CD4-positive, alpha-beta memory T cell (primary cell): ENCODE data around the gene ARHGEF25. TPM values are rescaled to one million over a fixed set of nuclear protein-coding genes. Genes with fewer than 3 reads are reported as not detected.
"Not testable (repeated sequence)": the region's sequence is repeated elsewhere in the genome, so short reads cannot be mapped to it uniquely, and the experiment has no call there.

Source experiments
- CTCF ChIA-PET: fragments of 350-600 bp; sonication (Branson Sonifier 250); formaldehyde crosslinking; loops from one replicate; lab custom pipeline; 2021; ENCODE audit warnings: inconsistent platforms; ENCODE audit not compliant: partially characterized antibody; lab: Charles Lee
- POLR2A ChIA-PET: fragments of 350-600 bp; sonication (Branson Sonifier 250); formaldehyde crosslinking; loops from one replicate; lab custom pipeline; 2021; ENCODE audit not compliant: partially characterized antibody; lab: Charles Lee
- DNase-seq, 5 donors: peaks; one replicate each; pipeline versions ENCODE4 v3.0.0 to v3.0.0-alpha.2; 2020 to 2022; ENCODE audit warnings: mixed read lengths in 1 of 5
- H3K27ac ChIP-seq: one replicate; pipeline ENCODE4 v1.7.0; 2013; ENCODE audit warnings: low read depth, low read length
- H3K27me3 ChIP-seq: 2 replicates; pipeline ENCODE4 v1.7.0; 2013; ENCODE audit warnings: mild to moderate bottlenecking, low read length, moderate library complexity; ENCODE audit not compliant: insufficient read depth
- H3K36me3 ChIP-seq: 2 replicates; pipeline ENCODE4 v1.7.0; 2013; ENCODE audit warnings: mild to moderate bottlenecking, low read length, moderate library complexity; ENCODE audit not compliant: insufficient read depth
- H3K4me1 ChIP-seq: 2 replicates; pipeline ENCODE4 v1.7.0; 2013; ENCODE audit warnings: mild to moderate bottlenecking, low read length, moderate library complexity; ENCODE audit not compliant: insufficient read depth
- H3K4me3 ChIP-seq, 2 donors: one replicate each; pipeline ENCODE4 v1.7.0; 2013; ENCODE audit warnings: low read length in 2 of 2, mild to moderate bottlenecking in 1 of 2
- H3K9me3 ChIP-seq, 2 donors: one replicate each; pipeline ENCODE4 v1.7.0; 2013; ENCODE audit warnings: low read length in 2 of 2, control low read depth in 1 of 2; ENCODE audit not compliant: control insufficient read depth in 1 of 2
- H3K27ac Mint-ChIP-seq, 7 donors: one replicate each; pipeline ENCODE4 v1.8.0; 2020 to 2021; ENCODE audit warnings: mixed read lengths in 7 of 7, mild to moderate bottlenecking in 6 of 7, inconsistent platforms in 3 of 7, moderate library complexity in 3 of 7
- H3K27me3 Mint-ChIP-seq, 2 donors: one replicate each; pipeline ENCODE4 v1.8.0; 2020 to 2021; ENCODE audit warnings: mixed read lengths in 2 of 2
- H3K36me3 Mint-ChIP-seq, 2 donors: one replicate each; pipeline ENCODE4 v1.8.0; 2020 to 2021; ENCODE audit warnings: mixed read lengths in 2 of 2, inconsistent platforms in 1 of 2, mild to moderate bottlenecking in 1 of 2
- H3K4me1 Mint-ChIP-seq, 4 donors: one replicate each; pipeline ENCODE4 v1.8.0; 2020 to 2021; ENCODE audit warnings: mixed read lengths in 4 of 4, mild to moderate bottlenecking in 1 of 4
- H3K4me3 Mint-ChIP-seq, 8 donors: one replicate each; pipeline ENCODE4 v1.8.0; 2020 to 2021; ENCODE audit warnings: mixed read lengths in 8 of 8, mild to moderate bottlenecking in 7 of 8, moderate library complexity in 6 of 8, inconsistent platforms in 3 of 8
- H3K9me3 Mint-ChIP-seq, 8 donors: one replicate each; pipeline ENCODE4 v1.8.0; 2020 to 2021; ENCODE audit warnings: mixed read lengths in 8 of 8, mild to moderate bottlenecking in 5 of 8, inconsistent platforms in 3 of 8, moderate library complexity in 1 of 8
- intact Hi-C: fragments of 100-400 bp; cut with micrococcal nuclease; formaldehyde crosslinking; loops from one replicate; pipeline ENCODE4 v1.15.1; 2023
- polyA plus RNA-seq, 2 donors: library from polyadenylated mRNA; unstranded; fragments of 300-500 nt; fragmentation: Illumina TruSeq; gene quantifications; one replicate each; pipeline ENCODE4 v1.2.3, GENCODE V29; 2021
- total RNA-seq, 2 experiments: library from RNA; stranded (reverse); gene quantifications; one replicate each; pipeline ENCODE4 v1.2.3, GENCODE V29; 2021

ARHGEF25 gene
- total and polyA plus RNA-seq, 4 experiments from 2014 or later: 0.47 to 0.67 TPM; not detected in 2

DNA sequence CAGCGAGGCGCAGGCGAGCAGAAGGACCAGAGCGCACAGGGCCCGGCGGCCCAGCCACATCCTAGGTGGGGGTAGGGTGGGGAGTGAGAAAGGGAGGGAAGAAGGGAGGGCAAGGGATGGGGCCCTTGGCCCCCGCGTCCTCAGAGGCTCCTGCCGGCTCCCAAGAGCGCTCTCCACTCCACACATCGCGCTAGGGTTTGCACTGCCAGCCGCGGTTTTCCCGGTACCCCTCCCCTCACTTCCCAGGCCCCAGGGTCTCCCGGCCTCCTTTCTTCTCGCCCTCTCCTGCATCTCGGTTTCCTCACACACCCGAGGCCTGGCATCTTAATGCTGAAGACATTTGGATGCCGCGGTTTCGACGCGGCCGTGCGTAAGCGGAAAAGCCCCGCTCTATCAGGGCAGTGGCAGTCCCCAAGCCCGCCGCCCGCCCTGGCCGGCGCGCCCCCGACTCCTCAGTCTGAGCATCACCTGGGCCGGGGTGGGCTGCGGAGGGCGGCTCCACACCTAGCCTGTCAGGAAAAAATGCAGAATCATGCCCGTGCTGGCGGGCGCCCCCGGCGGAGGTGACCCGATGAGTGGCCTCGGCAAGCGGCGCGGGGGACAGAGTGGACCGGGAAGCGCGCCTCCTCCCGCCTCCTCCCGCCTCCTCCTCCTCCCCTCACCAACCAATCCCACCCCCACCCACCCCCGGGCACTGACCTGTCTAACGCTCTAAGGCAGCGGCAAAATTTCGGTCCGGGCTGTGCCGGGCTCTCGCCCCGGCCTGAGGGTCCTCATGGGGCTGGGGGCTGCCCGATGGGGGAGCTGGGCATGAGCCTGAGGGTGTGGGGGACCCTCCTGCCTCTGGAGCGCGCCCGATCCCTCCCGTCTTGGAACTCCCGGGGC, 21.1 kb downstream of the ARHGEF25 start:
- Histone ChIP-seq H3K4me1 (peaks cover 18% of the 10 kb centered on the region), H3K4me3 (peak overlapping the region in 1 of 2 donors; percentile 45), H3K9me3 (no peaks in the 10 kb centered on the region), H3K36me3 (no peaks in the 10 kb centered on the region), H3K27me3 (peaks cover 28% of the 10 kb centered on the region), H3K27ac (no peak overlapping the region)
- Mint-ChIP-seq H3K4me3 (peak overlapping the region; percentile 27 to 85 (median 65)), H3K4me1 (peaks cover 7 to 13% (median 9%) of the 10 kb centered on the region in 4 donors), H3K27me3 (peaks cover 35 to 48% of the 10 kb centered on the region in 2 donors), H3K36me3 (no peaks in the 10 kb centered on the region), H3K27ac (no peak overlapping the region), H3K9me3 (no peaks in the 10 kb centered on the region)
- intact Hi-C loops: no loop called here
- DNase-seq: peak in 1 of 5 donors; percentile 22
- ChIA-PET POLR2A (interaction anchor here (0.7 to 1.6 kb wide), 3 partner anchors 13 to 173 kb away, joined by 3 to 9 read pairs (median 5); partner anchors contain the start of gene GLI1), CTCF (interaction anchor here (1.0 to 10.7 kb wide), 15 partner anchors 8 to 176 kb away, joined by 3 to 124 read pairs (median 5); partner anchors contain the start of gene ARHGEF25)

DNA sequence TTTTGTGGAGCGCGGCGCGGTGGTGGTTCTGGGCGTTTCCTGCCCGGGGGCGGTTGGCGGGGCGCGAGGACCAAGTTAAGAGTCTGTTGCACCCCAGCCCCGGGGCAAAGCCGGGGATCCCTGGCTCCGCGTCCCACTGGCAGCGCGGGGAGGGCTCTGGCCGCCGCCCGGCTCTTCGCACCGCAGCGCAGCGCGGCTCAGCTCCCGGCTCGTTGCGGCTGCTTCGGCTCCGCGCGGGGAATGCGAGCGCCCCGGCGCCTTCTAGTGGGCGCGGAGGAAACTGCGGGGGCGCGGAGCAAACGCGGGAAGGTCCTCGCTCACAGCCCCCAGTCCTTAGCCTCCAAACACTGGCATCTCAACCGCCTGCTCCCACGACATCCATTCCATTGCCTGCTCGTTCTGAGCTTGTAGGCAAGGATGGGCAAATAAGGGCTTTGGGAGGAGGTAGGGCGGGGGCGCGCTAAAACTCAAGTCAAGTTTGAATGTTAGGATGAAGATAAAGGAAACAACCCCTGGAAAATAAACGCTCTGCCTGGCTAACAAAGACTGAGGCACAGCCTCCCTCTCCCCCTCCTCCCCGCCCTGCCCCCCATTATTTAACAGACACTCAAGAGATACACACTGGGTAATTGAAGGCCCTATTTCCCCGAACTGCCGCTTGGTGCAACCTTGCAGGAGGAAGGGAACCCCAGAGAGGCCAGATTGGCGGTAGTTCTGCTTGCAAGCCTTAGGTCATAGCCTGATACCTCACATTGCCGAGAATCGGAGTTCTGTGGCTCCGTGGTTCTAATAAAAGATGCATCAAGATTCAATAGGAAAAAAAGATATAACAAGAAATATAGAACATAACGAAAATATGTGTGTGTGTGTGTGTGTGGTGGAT, 22.0 kb downstream of the ARHGEF25 start, which contains the start of gene B4GALNT1:
B4GALNT1 (minus strand) TSS at position 244 of the 883 bp plus-strand sequence. CDS start 1,069 bp downstream, outside the sequence.
- Mint-ChIP-seq H3K27me3 (peaks cover 31 to 44% of the 10 kb centered on the region in 2 donors), H3K27ac (peak within 1 kb of the TSS in 1 of 7 donors; percentile 17), H3K9me3 (no peaks in the 10 kb centered on the region), H3K4me1 (peaks cover 7 to 13% (median 9%) of the 10 kb centered on the region in 4 donors), H3K36me3 (no peaks in the 10 kb centered on the region), H3K4me3 (peak within 1 kb of the TSS; percentile 31 to 85 (median 74))
- Histone ChIP-seq H3K4me1 (peaks cover 11% of the 10 kb centered on the region), H3K9me3 (no peaks in the 10 kb centered on the region), H3K27ac (no peak within 1 kb of the TSS), H3K4me3 (peak within 1 kb of the TSS in 1 of 2 donors; percentile 45), H3K36me3 (no peaks in the 10 kb centered on the region), H3K27me3 (peaks cover 22% of the 10 kb centered on the region)
- POLR2A ChIA-PET: interaction anchor here (0.7 to 1.6 kb wide), 3 partner anchors 13 to 174 kb away, joined by 3 to 9 read pairs (median 5); partner anchors contain the start of gene GLI1
- intact Hi-C loops: loop anchor here (1.0 kb wide), 4 partner anchors 50 to 174 kb away; partner anchors contain the start of gene GLI1
- DNase-seq: peak in 4 of 5 donors; percentile 57 to 70 (median 61)
- CTCF ChIA-PET: interaction anchor here (0.6 to 10.7 kb wide), 17 partner anchors 9 to 177 kb away, joined by 3 to 124 read pairs (median 4); partner anchors contain the start of gene ARHGEF25

DNA sequence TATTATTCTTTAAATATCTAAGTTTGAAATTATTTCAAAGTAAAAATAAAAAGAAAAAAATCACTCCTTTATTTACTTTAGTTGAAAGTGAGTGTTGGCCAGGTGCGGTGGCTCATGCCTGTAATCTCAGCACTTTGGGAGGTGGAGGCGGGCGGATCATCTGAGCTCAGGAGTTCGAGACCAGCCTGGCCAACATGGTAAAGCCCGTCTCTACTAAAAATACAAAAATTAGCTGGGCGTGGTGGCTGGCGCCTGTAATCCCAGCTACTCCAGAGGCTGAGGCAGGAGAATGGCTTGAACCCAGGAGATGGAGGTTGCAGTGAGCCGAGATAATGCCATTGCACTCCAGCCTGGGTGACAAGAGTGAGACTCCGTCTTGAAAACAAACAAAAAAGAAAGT, 25.5 kb downstream of the ARHGEF25 start:
- peaks cover 20 to 28% of the 10 kb centered on the region in 2 donors for H3K27me3 Mint-ChIP-seq
- H3K36me3 ChIP-seq, H3K9me3 ChIP-seq, H3K27ac ChIP-seq, H3K27me3 ChIP-seq, H3K9me3 Mint-ChIP-seq, H3K4me1 Mint-ChIP-seq, H3K4me3 ChIP-seq, POLR2A ChIA-PET, intact Hi-C loops, H3K36me3 Mint-ChIP-seq, H3K4me3 Mint-ChIP-seq, DNase-seq, H3K27ac Mint-ChIP-seq: not testable (repeated sequence)
- H3K4me1 ChIP-seq: peaks cover 10% of the 10 kb centered on the region
- CTCF ChIA-PET: interaction anchor here (1.3 kb wide), 2 partner anchors 53 to 178 kb away, joined by 4 read pairs; no protein-coding TSS in a partner anchor

DNA sequence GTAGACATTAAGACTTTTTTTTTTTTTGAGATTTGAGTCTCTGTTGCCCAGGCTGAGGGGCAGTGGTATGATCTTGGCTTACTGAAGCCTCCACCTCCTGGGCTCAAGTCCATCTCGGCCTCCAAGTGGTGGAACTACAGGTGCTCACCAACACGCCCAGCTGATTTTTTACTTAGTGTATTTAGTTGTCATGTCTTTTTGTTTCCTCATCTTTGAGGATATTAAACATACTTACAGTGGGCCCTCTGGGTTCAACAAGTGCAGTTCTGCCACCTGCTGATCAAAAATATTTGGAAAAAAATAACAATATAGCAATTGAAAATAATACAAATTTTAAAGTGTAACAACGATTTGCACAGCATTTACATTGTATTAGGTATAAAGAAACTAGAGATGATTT, 26.1 kb downstream of the ARHGEF25 start:
- intact Hi-C loops: no loop called here
- H3K27me3 Mint-ChIP-seq: peaks cover 19 to 26% of the 10 kb centered on the region in 2 donors
- POLR2A ChIA-PET: no interaction called here

DNA sequence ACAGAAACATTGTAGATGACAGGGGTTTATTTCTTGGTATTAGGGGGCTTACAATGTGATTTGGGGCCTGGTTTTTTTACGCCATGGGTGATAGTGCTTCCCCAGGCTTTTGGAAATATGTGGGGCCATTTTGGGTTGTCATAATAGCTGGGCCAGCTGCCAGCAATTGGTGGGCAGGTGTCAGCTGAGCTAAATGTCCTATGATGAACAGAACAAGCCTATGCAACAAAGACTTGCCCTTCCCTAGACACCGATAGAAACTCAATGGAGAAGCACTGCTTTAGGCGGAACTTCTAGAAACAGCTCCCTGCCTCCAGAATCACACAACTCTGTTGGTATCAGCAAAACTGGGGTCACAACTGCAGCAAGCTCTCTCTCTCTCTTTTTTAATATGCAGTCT, 26.9 kb downstream of the ARHGEF25 start:
- Mint-ChIP-seq H3K4me1 (peaks cover 0 to 5% (median 5%) of the 10 kb centered on the region in 4 donors), H3K4me3 (no peak overlapping the region), H3K27me3 (peaks cover 19 to 25% of the 10 kb centered on the region in 2 donors), H3K27ac (peak overlapping the region in 1 of 7 donors; percentile 54), H3K9me3 (no peaks in the 10 kb centered on the region), H3K36me3 (no peaks in the 10 kb centered on the region)
- Histone ChIP-seq H3K27ac (no peak overlapping the region), H3K27me3 (no peaks in the 10 kb centered on the region), H3K4me1 (peaks cover 4% of the 10 kb centered on the region), H3K9me3 (no peaks in the 10 kb centered on the region), H3K4me3 (no peak overlapping the region), H3K36me3 (no peaks in the 10 kb centered on the region)
- POLR2A ChIA-PET: no interaction called here
- no peak for DNase-seq
- CTCF ChIA-PET: interaction anchor here (1.3 to 1.9 kb wide), 6 partner anchors 10 to 267 kb away, joined by 3 to 7 read pairs (median 4); no protein-coding TSS in a partner anchor
- intact Hi-C loops: no loop called here

More for the DNA sequence above, 26.1 kb downstream of the ARHGEF25 start:
- no peak overlapping the region for H3K27ac ChIP-seq
- DNase-seq: no peak
- peaks cover under 1 to 6% (median 6%) of the 10 kb centered on the region in 4 donors for H3K4me1 Mint-ChIP-seq
- no peak overlapping the region for H3K4me3 Mint-ChIP-seq
- no peak overlapping the region for H3K27ac Mint-ChIP-seq
- no peaks in the 10 kb centered on the region for H3K9me3 Mint-ChIP-seq
- H3K36me3 Mint-ChIP-seq: no peaks in the 10 kb centered on the region
- no peaks in the 10 kb centered on the region for H3K36me3 ChIP-seq
- CTCF ChIA-PET: interaction anchor here (1.3 to 1.9 kb wide), 6 partner anchors 9 to 268 kb away, joined by 3 to 7 read pairs (median 4); no protein-coding TSS in a partner anchor
- H3K4me3 ChIP-seq: no peak overlapping the region
- H3K27me3 ChIP-seq: no peaks in the 10 kb centered on the region
- no peaks in the 10 kb centered on the region for H3K9me3 ChIP-seq
- peaks cover 4% of the 10 kb centered on the region for H3K4me1 ChIP-seq

DNA sequence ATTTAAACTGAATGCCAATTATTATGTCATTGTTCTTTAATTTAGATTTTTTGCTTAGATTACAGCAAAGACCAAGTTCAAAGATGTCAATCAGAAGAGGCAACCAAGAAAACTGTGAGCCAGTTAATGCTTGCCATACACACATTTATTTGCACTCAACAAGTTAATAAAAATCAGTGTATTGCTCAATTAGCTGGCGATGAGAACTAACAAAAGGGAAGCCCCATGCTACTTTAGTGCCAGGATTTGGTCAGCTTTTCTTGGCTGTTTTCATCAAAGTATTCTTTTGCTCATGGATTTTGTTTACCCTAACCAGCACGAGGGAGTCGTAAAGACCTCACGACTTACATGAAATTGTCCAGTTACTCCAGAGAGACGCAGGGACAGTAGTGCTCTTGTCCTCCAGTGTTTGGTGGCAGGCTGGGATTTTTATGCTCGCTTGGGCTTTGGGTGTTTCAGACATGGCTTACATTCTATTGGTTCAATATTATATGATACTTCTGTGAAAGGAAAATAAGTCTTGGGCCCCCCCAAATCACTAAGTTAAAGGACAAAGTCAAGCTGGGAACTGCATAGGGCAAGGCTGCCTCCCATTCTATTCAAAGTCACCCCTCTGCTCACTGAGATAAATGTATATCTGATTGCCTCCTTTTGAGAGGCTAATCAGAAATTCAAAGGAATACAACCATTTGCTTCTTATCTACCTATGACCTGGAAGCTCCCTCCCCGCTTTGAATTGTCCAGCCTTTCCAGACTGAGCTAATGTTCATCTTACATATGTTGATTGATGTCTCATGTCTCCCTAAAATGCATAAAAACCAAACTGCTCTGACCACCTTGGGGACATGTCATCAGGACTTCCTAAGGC, 29.2 kb downstream of the ARHGEF25 start:
- ChIA-PET CTCF (interaction anchor here (1.1 to 2.8 kb wide), 5 partner anchors 7 to 182 kb away, joined by 3 to 8 read pairs (median 4); partner anchors contain the start of gene B4GALNT1), POLR2A (no interaction called here)
- Histone ChIP-seq H3K4me3 (no peak overlapping the region), H3K27ac (no peak overlapping the region), H3K9me3 (no peaks in the 10 kb centered on the region), H3K27me3 (no peaks in the 10 kb centered on the region), H3K4me1 (no peaks in the 10 kb centered on the region), H3K36me3 (no peaks in the 10 kb centered on the region)
- Mint-ChIP-seq H3K27ac (no peak overlapping the region), H3K27me3 (peaks cover 17% of the 10 kb centered on the region in 2 donors), H3K4me3 (no peak overlapping the region), H3K9me3 (peaks cover 0 to 6% (median 3%) of the 10 kb centered on the region in 8 donors), H3K4me1 (no peaks in the 10 kb centered on the region), H3K36me3 (no peaks in the 10 kb centered on the region)
- DNase-seq: no peak
- intact Hi-C loops: no loop called here
